NCI-H82 treated with DMSO at 0.1 percent for 48 hours (cell line): ENCODE measurements around the gene SFXN1.

Source experiments
- DNase-seq: peaks from one replicate; lab custom pipeline; 2025; ENCODE audit not compliant: unreplicated experiment; lab: John Stamatoyannopoulos, UW

The SFXN1 gene

DNA sequence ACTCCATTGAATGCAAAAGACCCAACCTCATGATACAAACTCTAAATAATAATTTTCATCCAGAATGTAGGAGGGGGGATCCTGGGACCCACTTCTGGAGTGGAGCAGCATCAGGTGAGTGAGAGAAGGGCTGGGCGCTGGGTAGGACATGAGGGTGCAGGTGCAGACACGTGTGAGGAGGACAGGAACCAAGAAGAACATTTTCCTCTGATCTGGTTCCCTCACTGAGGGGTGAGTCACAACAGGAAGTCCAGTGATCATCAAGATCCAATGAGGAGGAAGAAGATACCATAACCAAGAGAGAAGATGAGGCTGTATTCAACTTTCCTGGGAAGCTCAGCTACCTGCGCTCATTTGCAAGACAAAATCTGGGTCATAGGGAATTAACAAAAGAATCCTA lies 57.4 kb downstream of the SFXN1 start:
- no peak for DNase-seq

DNA sequence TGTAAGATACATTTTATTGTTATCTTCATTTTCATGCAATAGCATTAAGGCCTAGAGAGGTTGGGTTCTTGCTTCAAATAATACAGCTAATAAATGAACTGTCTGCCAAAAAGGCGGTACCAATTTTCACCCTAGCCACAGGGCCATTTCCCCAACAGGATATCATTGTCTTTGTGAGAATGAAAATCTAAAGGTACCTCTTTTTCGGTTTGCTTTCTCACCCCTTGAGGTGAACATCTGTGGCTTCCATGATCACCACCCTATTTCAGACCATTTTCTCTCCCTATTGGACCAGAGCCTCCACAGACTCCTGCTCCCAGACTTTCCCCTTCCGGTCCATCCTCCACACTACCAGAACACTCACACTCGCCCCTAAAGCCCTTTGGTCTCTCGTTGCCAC lies 60.2 kb downstream of the SFXN1 start:
- DNase-seq, result no peak

DNA sequence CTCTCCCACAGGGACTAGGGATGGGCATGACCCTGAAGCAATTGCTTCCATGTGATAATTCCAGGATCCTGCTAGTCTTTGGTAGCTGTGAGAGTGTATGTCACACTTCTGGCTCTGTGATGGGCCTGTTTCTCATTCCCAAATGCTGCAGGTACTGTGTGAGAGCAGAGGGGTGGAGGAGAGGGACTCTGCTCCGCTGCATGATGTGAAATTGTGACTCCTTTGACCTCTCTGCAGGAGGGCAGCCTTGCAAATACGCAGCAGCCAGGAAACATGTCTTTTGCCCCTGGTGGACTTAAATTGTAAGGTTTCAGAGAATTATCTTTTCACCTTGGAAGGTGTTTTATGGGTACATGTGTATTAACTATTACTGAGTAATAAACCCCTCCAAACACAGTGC lies 61.6 kb downstream of the SFXN1 start:
- DNase-seq, result no peak

DNA sequence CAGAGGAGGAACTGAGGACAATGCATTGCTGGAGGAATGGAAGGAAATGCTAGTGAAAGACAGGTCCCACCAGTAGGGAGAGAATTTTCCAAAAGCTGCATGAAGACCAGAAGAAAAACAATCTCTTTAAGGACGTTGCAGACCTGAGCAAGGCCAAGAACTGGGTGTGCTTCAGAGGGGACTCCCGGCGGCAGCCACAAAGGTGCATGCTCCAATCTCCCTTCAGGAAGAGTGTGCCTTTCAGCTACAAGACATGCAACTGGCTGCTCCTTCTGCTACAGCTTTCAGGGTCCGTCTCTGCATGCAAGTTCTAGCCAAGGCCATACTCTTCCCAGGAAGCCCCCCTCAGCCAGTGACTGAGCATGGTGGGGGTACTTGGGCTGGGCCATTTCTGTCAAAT lies 62.9 kb downstream of the SFXN1 start:
- no peak for DNase-seq

DNA sequence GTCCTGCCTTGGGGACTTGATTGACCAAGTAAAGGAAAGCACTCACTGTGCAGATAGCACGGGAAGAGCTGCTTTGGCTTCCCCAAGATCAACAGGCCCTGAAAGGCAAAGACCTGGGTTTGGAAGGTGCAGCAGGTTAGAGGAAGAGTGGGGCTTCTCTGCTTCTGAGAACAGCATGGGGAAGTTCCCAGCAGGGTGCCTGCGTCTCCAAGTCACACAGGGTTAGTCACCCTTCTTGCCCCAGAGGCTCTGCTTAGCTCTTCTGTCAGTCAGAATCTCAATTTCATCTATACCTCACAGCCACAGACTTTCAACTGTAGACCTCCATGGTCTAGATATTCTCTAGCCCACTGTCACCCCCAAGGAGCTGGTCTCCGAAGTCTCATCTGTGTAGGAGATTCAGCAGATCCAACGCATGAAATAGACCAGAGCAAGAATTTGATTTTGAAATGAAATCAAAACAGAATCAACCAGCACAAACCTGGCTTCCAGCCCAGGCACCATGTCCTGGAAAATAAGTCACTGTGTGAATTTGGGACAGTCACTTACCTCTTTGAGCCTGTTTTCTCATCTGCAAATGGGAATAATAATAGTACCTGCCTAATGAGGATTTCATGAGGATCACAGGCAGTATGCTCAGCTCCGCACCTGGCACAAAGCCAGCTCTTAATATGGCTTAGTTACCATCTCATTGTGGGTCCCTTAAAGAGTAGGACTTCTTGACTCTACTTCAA lies 64.0 kb downstream of the SFXN1 start:
- peak; percentile 62 for DNase-seq

DNA sequence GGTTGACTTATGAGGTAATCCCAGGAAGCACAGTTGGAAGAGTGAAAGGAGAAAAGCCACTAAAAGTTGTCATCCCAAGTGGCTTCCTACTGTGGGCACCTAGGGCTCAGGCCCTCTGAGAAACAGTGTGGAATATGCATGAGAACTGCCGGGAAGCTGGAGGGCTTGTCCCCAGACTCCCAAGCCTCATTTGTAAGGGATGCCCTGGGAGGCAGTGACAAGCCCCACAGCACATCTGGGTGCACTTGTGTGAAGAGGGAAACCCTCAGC lies 64.5 kb downstream of the SFXN1 start:
- DNase-seq, result no peak

DNA sequence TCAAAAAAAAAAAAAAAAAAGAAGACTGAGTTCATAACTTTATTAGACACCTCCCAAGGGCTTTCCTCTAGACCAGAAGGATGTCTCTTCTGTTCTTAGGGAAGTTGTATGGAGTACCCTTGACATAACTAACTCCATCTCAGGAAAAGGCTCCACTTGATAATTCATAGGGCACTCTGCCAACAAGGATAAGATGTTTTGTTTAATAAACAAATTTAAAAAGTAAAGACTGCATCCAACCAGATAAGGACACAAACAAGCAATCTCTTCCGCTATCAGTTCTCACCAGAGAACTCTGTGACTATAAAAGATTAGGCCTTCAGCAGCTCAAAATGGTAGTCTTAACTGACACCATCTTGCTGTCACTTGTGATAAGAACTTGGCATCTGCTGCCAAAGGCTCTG lies 65.8 kb downstream of the SFXN1 start:
- DNase-seq, result no peak

DNA sequence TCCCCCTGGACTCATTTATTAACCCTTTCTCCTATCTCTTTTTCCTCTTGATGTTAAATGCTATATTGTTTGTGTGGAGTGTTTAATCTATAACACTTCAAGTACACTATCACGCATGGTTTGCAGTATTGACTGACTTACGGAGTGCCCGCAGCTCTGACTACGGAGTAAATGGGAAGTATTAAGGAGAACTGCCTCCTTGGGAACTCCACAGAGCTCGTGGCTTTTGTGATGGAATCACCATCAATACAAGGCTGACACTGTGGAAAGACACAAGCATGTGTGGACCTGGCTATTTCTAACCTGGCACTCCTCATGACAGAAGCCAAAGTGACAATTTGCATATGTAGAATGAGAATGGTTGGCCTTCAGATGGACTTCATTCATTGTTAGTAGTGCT lies 66.2 kb downstream of the SFXN1 start:
- DNase-seq, result no peak

DNA sequence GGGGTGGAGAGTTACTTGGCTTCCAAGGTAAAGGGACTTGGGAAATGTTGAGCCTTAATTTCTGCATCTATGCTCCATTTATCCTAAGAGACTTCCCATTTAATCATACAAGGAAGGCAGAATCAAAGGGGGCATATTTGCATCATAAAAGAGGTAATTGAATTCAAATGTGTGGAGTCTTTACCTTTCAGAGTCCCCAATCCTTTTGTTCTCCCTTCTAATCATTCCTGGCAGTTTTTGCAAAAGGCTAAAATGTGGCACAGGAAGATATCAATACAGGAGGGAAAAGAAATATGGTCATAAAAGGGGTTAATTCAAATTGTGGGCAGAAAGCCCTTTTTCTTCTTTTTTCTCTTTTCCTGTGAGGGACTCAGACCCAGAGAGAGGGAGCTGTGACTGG lies 69.5 kb downstream of the SFXN1 start:
- DNase-seq, result no peak

DNA sequence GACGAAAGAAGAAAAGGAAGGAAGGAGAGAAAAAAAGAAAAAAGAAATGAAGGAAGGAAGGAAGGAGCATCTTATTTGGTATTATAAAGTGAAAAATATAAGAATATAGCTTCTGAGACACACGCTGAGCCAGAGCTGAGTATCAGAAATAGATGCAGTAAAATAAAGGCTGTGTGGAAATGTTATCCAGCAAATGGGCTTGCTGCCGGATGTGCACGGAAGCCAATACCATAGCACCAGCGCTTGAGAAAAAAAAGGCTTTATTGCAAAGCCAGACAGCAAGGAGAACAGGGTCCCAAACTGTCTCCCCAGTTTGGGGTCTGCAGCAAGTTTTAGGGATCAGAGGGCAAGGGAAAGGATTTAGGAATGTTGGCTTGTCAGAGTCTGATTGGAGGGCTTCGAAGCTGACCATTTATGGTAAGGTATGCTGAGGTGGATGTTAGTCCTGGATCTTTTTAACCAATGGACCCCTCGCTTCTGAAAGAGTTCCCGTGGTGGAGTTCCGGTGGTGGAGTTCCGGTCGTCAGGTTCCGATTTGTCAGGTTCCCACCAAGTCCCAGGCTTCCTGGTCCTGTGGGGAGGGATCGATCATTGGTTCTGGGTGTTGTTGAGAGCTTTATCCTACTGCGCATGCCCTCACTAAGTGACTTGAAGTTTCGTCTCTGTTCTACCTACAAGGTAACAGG lies 70.4 kb downstream of the SFXN1 start:
- DNase-seq, result no peak

DNA sequence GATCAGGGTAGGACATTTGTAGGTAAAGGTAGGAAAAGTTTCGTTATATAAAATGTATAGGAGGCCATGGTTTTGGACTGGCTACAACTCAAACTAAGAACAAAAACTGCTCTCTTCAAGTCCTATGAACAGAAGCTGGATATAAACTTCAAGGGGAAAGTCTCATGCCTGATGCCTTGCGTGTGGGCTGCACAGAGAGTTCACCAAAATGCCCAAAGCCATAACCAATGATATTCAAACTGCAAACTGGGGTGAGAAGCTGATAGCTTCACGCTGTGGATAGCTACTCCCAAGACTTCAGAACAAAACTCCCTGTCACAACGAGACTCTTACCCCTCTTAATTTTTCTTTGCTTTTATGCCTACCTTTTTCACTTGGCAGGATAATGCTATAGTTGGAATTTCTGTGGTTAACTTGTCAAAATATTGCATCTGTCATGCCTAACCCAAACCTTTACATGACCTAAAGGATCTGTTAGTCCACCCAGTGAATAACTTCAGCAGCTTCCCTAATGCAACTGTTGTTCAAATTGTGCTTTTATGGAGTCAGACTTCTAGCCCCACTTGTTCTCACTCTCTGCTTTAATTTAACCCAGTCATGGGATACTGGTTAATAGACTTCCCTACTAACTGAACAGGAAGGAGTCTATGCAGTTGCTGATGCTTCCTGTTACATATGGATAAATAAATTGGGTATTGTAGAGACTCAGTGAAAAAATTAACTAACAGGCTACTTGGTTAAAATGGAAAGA lies 71.9 kb downstream of the SFXN1 start:
- DNase-seq, result no peak

DNA sequence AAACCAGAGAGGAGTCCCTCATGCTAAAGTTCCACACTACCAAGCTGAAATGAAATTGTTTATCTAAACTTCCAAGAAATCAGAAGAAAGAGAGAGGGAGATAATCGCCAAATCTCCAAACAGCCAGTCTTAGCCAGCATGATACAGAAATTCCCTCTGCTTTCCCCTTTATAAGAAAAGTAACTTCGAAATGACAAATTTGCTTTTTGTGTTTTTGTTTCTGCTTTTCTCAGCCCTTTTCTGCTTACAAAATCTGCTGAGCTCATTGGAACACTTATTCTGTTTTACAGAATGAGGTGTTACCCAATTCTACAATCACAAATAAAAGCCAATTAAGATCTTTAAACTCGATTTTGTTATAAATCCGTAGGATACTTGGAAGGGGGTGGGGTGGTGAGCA lies 72.9 kb downstream of the SFXN1 start:
- DNase-seq, result no peak

DNA sequence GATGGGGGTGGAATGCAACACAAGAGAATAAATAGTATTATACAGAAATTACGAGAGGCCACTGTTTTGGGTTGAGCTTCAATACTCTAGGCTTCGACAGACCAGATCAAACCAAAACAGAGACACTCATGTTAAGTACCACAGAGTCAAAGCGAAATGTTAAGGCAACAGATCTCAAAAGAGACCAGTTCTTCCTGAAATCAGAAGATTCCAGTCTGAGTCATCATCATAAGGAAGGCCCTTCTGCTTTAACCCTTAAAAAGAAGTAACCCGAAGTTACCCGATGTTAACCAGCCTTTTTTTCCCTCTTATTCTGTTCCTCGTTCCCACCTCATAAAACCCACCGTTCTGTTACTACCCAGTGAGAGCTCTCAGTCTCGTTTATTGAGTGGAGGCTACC lies 75.9 kb downstream of the SFXN1 start:
- DNase-seq, result no peak

DNA sequence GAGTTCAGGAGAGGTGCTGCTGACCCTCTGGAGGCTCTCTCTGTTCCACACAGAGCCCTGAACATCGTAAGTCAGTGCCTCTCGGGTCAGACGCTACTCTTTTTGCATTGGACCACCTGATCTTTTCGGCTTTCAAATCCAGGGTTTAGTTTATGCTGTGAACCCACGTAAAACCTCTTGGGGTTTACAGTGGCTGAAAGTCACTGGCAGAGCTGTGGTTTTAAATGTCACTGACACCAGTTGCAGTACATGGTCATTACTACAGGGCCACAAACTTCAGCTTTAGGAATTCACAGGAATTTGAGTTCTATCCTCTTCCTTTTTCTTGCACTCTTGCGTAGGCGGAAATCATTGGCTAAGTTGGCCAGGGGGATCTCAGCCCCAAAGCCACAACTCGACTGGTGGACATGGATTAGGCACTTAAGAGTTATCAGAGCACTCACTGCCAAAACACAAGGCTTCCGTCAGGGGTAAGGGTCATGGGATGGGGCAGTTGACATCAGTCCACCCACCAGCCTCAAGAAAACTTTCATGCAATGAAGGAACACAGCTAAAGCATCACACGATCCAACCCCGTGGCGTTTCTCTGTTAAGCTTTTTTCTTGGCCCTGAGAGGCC lies 76.9 kb downstream of the SFXN1 start:
- no peak for DNase-seq

DNA sequence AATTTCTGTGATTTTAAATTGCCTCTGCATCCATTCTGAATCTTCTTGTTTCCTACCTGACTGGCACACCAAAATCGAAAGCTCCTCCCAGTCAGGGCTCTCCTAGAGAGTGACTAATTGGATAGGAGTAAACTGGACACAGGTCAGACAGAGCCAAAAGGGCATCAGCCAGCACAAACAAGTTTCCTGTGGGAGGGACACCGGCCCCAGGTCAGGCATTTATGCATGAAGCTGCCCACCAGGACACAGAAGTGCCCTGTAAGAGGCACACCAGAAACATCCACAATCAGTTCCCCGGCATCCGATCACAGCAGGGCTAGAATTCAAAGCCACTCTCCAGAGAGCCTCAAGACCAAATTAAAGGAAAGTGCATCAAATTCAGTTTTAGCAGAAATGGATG lies 78.4 kb downstream of the SFXN1 start:
- DNase-seq, result no peak

DNA sequence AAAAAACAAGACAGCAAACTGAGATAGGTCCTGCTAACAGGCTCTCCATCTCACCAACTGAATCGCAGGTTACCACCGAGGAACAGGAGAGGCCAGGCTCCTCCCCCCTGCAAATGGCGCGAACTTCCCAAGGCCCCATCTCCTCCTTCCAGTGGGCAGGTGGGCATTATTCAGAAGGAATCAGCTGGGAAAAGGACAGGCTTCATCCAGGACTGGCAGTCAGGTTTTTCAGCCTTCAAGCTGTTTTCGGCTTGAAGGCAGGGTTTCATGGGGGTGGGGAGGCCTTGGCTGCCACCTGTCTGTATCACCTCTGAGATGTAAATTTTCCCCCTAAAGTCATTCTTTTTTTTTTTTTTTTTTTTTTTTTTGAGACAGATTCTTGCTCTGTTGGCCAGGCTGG lies 79.4 kb downstream of the SFXN1 start:
- DNase-seq, result no peak

DNA sequence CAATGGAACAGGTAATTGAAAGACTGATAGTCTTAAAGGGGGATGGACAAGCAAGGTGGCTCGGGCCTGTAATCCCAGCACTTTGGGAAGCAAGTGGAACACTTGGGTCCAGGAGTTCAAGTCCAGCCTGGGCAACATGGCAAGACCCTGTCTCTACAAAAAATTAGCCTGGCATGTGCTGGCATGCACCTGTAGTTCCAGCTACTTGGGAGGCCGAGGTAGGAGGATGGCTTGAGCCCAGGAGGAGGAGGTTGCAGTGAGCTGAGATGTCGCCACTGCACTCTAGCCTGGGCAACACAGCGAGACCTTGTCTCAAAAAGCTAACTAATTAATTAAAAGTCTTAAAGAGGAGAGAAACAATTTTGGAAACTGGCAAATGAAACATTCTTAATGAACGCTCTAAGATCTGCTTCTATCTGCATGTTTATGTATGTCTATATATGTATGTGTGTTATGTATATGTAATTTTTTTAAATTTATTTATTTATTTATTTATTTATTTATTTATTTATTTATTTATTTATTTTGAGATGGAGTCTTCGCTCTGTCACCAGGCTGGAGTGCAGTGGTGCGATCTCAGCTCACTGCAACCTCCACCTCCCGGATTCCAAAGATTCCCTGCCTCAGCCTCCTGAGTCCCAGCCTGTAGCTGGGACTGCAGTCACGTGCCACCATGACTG lies 80.6 kb downstream of the SFXN1 start:
- no peak for DNase-seq

DNA sequence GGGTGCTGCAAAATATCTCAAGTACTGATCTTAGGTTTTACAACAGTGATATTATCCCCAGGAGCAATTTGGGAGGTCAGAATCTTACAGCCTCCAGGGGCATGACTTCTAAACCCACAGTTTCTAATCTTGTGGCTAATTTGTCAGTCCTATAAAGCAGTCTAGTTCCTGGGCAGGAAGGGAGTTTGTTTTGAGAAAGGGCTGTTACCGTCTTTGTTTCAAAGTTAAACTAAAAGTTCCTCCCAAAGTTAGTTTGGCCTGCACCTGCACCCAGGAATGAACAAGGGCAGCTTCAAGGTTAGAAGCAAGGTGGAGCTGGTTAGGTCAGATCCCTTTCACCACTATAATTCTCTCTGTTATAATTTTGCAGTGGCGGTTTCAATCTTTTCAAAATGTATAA lies 81.7 kb downstream of the SFXN1 start:
- no peak for DNase-seq

DNA sequence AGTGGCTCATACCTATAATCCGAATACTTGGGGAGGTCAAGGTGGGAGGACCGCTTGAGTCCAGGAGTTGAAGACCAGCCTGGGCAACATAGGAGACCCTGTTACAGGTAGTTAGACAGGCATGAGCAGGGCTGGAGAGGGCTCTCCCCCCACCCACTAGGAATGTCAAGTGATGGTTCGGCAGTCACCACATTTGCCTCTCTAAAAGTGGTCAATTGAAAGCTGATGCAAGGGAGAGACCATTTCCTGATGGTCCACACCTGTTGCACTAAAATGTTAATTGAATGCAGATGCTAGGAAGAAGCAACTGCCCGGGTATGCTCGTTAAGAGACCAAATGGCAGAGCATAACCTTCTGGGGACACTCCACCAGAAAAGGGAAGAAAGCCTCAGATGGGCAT lies 82.7 kb downstream of the SFXN1 start:
- DNase-seq, result no peak

DNA sequence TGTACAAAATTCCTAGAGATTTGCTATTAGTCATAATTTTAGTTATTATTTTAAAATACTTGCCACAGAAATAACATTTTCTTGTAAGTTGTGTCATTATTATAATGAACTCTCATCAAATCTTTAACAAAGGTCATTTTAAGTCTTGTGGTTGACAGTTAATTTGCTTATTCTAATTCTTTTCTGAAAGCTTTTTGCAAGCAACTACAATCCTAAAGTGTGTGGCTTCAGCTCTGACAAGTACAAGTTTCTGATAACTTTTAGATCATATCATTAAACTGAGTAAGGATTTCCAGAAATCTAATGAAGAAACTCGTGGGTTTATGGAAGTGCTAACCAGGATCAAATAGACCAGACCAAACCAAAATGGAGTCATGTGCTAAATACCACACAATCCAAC lies 86.4 kb downstream of the SFXN1 start:
- DNase-seq, result no peak

DNA sequence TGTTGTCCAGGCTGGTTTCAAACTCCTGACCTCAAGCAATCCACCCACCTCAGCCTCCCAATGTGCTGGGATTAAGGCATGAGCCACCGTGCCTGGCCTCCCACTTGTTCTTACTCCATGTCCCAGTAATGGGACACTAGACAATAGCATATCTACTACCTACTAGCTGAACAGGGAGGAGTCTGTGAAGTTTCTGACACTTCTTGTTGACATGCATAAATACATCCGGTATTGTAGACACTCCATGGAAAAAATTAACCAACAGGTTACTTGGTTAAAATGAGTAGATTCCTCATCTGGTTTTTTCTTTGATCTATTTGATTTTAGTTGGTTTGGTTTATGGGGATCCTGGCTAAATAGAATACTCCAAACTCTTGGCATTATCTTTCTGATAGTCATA lies 88.3 kb downstream of the SFXN1 start:
- DNase-seq, result no peak

DNA sequence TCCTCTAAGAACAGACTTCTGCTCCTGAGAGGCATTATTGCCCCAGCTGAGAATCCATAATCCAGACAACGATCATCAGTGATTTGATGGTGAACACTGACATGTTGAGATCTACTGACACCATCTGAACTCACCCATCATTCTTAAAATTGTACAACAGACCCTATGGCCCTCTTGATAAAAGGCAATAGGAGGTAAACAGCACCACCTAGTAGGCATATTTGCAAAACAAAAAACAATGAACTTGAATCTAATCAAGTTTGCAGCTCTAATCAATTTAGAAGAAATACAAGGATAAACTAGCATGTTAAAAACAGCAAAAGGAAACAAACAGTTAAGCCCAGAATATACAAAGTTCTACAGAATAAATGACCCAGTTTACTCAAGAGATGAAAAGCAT lies 89.6 kb downstream of the SFXN1 start:
- no peak for DNase-seq
